ENCODE results near the gene LDLRAP1. TPM values are rescaled to one million over a fixed set of nuclear protein-coding genes. Genes with fewer than 3 reads are reported as not detected.

The LDLRAP1 gene
- total RNA-seq, 1 donor from 2014 or later = 8.0 TPM

GRCh38 chr1:25503551-25504426 lies 39.6 kb upstream of the LDLRAP1 start:
- Mint-ChIP-seq H3K9me3 (ENCODE audit: unreplicated experiment) (no peaks in the 10 kb centered on the region), H3K27ac (ENCODE audit: unreplicated experiment) (no peak overlapping the region), H3K27me3 (ENCODE audit: low read depth, unreplicated experiment) (no peaks in the 10 kb centered on the region), H3K36me3 (ENCODE audit: low read depth, unreplicated experiment) (peaks cover 17% of the 10 kb centered on the region), H3K4me1 (ENCODE audit: low read depth, unreplicated experiment) (peaks cover 23% of the 10 kb centered on the region), H3K4me3 (ENCODE audit: unreplicated experiment) (no peak overlapping the region)
- Histone ChIP-seq H3K27me3 (ENCODE audit: insufficient read depth, low read length) (no peaks in the 10 kb centered on the region), H3K4me2 (ENCODE audit: low read length) (no peak overlapping the region), H3K4me1 (ENCODE audit: insufficient read depth, low read length) (peaks cover 8% of the 10 kb centered on the region), H4K20me1 (ENCODE audit: insufficient read depth, low read length) (peaks cover 4% of the 10 kb centered on the region), H2AFZ (ENCODE audit: low read depth, low read length) (no peak overlapping the region), H3K79me2 (ENCODE audit: insufficient read depth, low read length) (no peaks in the 10 kb centered on the region), H3K36me3 (ENCODE audit: insufficient read depth, low read length) (peaks cover under 1% of the 10 kb centered on the region), H3K9me3 (ENCODE audit: insufficient read depth, low read depth, low read length) (no peaks in the 10 kb centered on the region), H3K27ac (ENCODE audit: low read depth, low read length) (no peak overlapping the region), H3K9ac (ENCODE audit: low read length) (no peak overlapping the region), H3K4me3 (ENCODE audit: insufficient read depth, low read depth, low read length) (no peak overlapping the region)
- no peak for TF ChIP-seq EZH2 (IDR thresholded peaks at IDR 0.05; ENCODE audit: insufficient read depth, low read length)
- no peak for TF ChIP-seq CTCF (IDR thresholded peaks at IDR 0.05; ENCODE audit: insufficient read depth, low read depth, low read length)
- no peak for DNase-seq (ENCODE audit: low read depth)
- FAIRE-seq = no peak

- peaks cover 8% of the 10 kb centered on the region for H3K4me1 ChIP-seq (ENCODE audit: insufficient read depth, low read length)
- peaks cover 16% of the 10 kb centered on the region for H3K36me3 Mint-ChIP-seq (ENCODE audit: low read depth, unreplicated experiment)
- DNase-seq (ENCODE audit: low read depth) (no peak), FAIRE-seq (no peak)
- H3K9ac ChIP-seq (ENCODE audit: low read length) = no peak overlapping the region
- H3K27me3 Mint-ChIP-seq (ENCODE audit: low read depth, unreplicated experiment) = no peaks in the 10 kb centered on the region
- no peak overlapping the region for H3K4me3 ChIP-seq (ENCODE audit: insufficient read depth, low read depth, low read length)
- no peak overlapping the region for H3K4me3 Mint-ChIP-seq (ENCODE audit: unreplicated experiment)
- H3K79me2 ChIP-seq (ENCODE audit: insufficient read depth, low read length) = no peaks in the 10 kb centered on the region
- peaks cover 4% of the 10 kb centered on the region for H4K20me1 ChIP-seq (ENCODE audit: insufficient read depth, low read length)
- H3K36me3 ChIP-seq (ENCODE audit: insufficient read depth, low read length) = no peaks in the 10 kb centered on the region
- H3K9me3 ChIP-seq (ENCODE audit: insufficient read depth, low read depth, low read length) = no peaks in the 10 kb centered on the region
- no peak overlapping the region for H2AFZ ChIP-seq (ENCODE audit: low read depth, low read length)
- H3K9me3 Mint-ChIP-seq (ENCODE audit: unreplicated experiment) = no peaks in the 10 kb centered on the region
- H3K4me2 ChIP-seq (ENCODE audit: low read length) = no peak overlapping the region
- no peak overlapping the region for H3K27ac ChIP-seq (ENCODE audit: low read depth, low read length)
- no peaks in the 10 kb centered on the region for H3K27me3 ChIP-seq (ENCODE audit: insufficient read depth, low read length)
- H3K4me1 Mint-ChIP-seq (ENCODE audit: low read depth, unreplicated experiment) = peaks cover 23% of the 10 kb centered on the region
- H3K27ac Mint-ChIP-seq (ENCODE audit: unreplicated experiment) = no peak overlapping the region
- TF ChIP-seq CTCF (IDR thresholded peaks at IDR 0.05; ENCODE audit: insufficient read depth, low read depth, low read length) = no peak
- no peak for TF ChIP-seq EZH2 (IDR thresholded peaks at IDR 0.05; ENCODE audit: insufficient read depth, low read length)
Observed at GRCh38 chr1:25504706-25505595, 38.5 kb upstream of the LDLRAP1 start.

All from astrocyte (in vitro differentiated cells and primary cell).